Kidney (tissue), 14 donors: Measurements from ENCODE around the gene GLCCI1. TPM values are rescaled to one million over a fixed set of nuclear protein-coding genes. Genes with fewer than 3 reads are reported as not detected.

Source experiments
- DNase-seq, 5 donors: peaks; one replicate each; pipeline ENCODE4 v3.0.0-alpha.2; 2013 to 2020
- FAIRE-seq: peaks from 2 replicates; lab custom pipeline; 2012; peaks lifted over from hg19 to GRCh38; lab: Jason Lieb, UNC
- H3K27ac ChIP-seq, 2 donors: one replicate each; pipeline ENCODE4 v1.7.0; 2013; ENCODE audit warnings: low read depth in 2 of 2, low read length in 2 of 2, inconsistent platforms in 1 of 2
- H3K27me3 ChIP-seq: one replicate; pipeline ENCODE4 v1.7.1; 2013; ENCODE audit warnings: low read length, inconsistent platforms; ENCODE audit not compliant: control insufficient read depth, insufficient read depth
- H3K36me3 ChIP-seq, 3 donors: one replicate each; pipeline versions ENCODE4 v1.7.0 to v1.7.1; 2013; ENCODE audit warnings: low read length in 3 of 3, control low read depth in 1 of 3, inconsistent platforms in 1 of 3; ENCODE audit not compliant: insufficient read depth in 3 of 3, control insufficient read depth in 2 of 3
- H3K4me1 ChIP-seq, 3 donors: one replicate each; pipeline versions ENCODE4 v1.7.0 to v1.7.1; 2013; ENCODE audit warnings: low read length in 3 of 3, inconsistent platforms in 1 of 3, low read depth in 1 of 3; ENCODE audit not compliant: control insufficient read depth in 2 of 3, insufficient read depth in 2 of 3
- H3K4me3 ChIP-seq, 3 donors: one replicate each; pipeline versions ENCODE4 v1.7.0 to v1.8.1; 2013; ENCODE audit warnings: low read length in 3 of 3, control low read depth in 1 of 3, inconsistent platforms in 1 of 3
- H3K9ac ChIP-seq, 3 donors: one replicate each; pipeline versions ENCODE4 v1.7.0 to v1.7.1; 2013; ENCODE audit warnings: low read length in 3 of 3, control low read depth in 1 of 3, inconsistent platforms in 1 of 3
- H3K9me3 ChIP-seq, 3 donors: one replicate each; pipeline versions ENCODE4 v1.7.0 to v1.7.1; 2013; ENCODE audit warnings: low read length in 3 of 3, control low read depth in 1 of 3, inconsistent platforms in 1 of 3; ENCODE audit not compliant: control insufficient read depth in 2 of 3, insufficient read depth in 1 of 3
- CTCF ChIP-seq: IDR thresholded peaks from 3 replicates; pipeline ENCODE4 v1.5.1; 2012; ENCODE audit warnings: mild to moderate bottlenecking, moderate library complexity, borderline replicate concordance; ENCODE audit not compliant: insufficient read depth; ENCODE audit errors: extremely low read depth
- intact Hi-C: fragments of 100-400 bp; cut with DNase I; formaldehyde crosslinking; loops from one replicate; pipeline ENCODE4 v1.11.1; 2022
- polyA plus RNA-seq: library from polyadenylated mRNA; stranded (reverse); fragments of 350-450 nt; fragmentation: Illumina TruSeq; extraction: RNeasy Lipid Tissue Mini Kit (QIAGEN cat#74804); gene quantifications from one replicate; pipeline ENCODE4 v1.2.3, GENCODE V29; 2014; ENCODE audit warnings: low read depth, low replicate concordance; ENCODE audit not compliant: insufficient read depth
- total RNA-seq: library from RNA; stranded (reverse); fragmentation: NEBNext Ultra II Directional; extraction: Animal tissue kit (Norgen Biotek cat#: 25700); gene quantifications from one replicate; pipeline ENCODE4 v1.2.1, GENCODE V29; 2021
- donor health status: control.
- donor health status: control.
- donor health status: control.
- donor health status: control.
- donor health status: control.
- donor health status: DM: yes; HTN: yes; CAD: no.
- donor health status: Normal renal cell carcinoma (clear cell type).

GLCCI1 gene
- total and polyA plus RNA-seq, 2 donors from 2014 or later: 3.0 to 25.2 TPM

GRCh38 chr7:7972128-7972527 lies 3.5 kb downstream of the GLCCI1 start:
- H3K4me1 ChIP-seq: peaks cover 0 to 8% (median 7%) of the 10 kb centered on the region in 3 donors
- FAIRE-seq: no peak
- H3K9ac ChIP-seq: no peak overlapping the region
- intact Hi-C loops: no loop called here
- no peak overlapping the region for H3K27ac ChIP-seq
- DNase-seq: peak in 3 of 5 donors; percentile 30 to 51 (median 50)
- no peaks in the 10 kb centered on the region for H3K9me3 ChIP-seq
- TF ChIP-seq CTCF: no peak
- no peaks in the 10 kb centered on the region for H3K36me3 ChIP-seq
- peak overlapping the region in 2 of 3 donors; percentile 34 to 86 for H3K4me3 ChIP-seq
- H3K27me3 ChIP-seq: no peaks in the 10 kb centered on the region

- no peak for TF ChIP-seq CTCF
- FAIRE-seq (no peak), DNase-seq (no peak)
- no peaks in the 10 kb centered on the region for H3K36me3 ChIP-seq
- peaks cover 0 to 8% (median 1%) of the 10 kb centered on the region in 3 donors for H3K4me1 ChIP-seq
- H3K27me3 ChIP-seq: no peaks in the 10 kb centered on the region
- no peak overlapping the region for H3K27ac ChIP-seq
- no peak overlapping the region for H3K9ac ChIP-seq
- intact Hi-C loops: no loop called here
- no peaks in the 10 kb centered on the region for H3K9me3 ChIP-seq
- no peak overlapping the region for H3K4me3 ChIP-seq
Observed at GRCh38 chr7:7972922-7973594, 4.5 kb downstream of the GLCCI1 start.

GRCh38 chr7:7976677-7977076 lies 8.1 kb downstream of the GLCCI1 start:
- Histone ChIP-seq H3K36me3 (no peaks in the 10 kb centered on the region), H3K27ac (no peak overlapping the region), H3K4me1 (no peaks in the 10 kb centered on the region), H3K9me3 (no peaks in the 10 kb centered on the region), H3K4me3 (no peak overlapping the region), H3K9ac (no peak overlapping the region), H3K27me3 (no peaks in the 10 kb centered on the region)
- no peak for TF ChIP-seq CTCF
- intact Hi-C loops: no loop called here
- FAIRE-seq: no peak
- DNase-seq: no peak
